HepG2 (cell line): Measurements from ENCODE around the gene PRR12. TPM values are rescaled to one million over a fixed set of nuclear protein-coding genes. Genes with fewer than 3 reads are reported as not detected.
A peak's percentile ranks its signal among the peaks of the same experiment; 100 is the strongest.

Source experiments
- ARNTL ChIP-seq: sonication (generic); formaldehyde crosslinking; IDR thresholded peaks from 2 replicates; pipeline ENCODE4 v1.4.0; 2020; ENCODE audit warnings: mild to moderate bottlenecking, missing genetic modification reagents
- ATM ChIP-seq: fragments of 450-650 bp; IDR thresholded peaks from 2 replicates; pipeline ENCODE4 v1.7.1; 2017; ENCODE audit warnings: mild to moderate bottlenecking, borderline replicate concordance
- CHD2 ChIP-seq: IDR thresholded peaks from 2 replicates; pipeline ENCODE4 v1.6.1; 2011; ENCODE audit warnings: low read depth, low read length, improper control_type of control experiment
- CHD4 ChIP-seq: fragments of 200-600 bp; sonication (generic); IDR thresholded peaks from 2 replicates; pipeline ENCODE4 v1.7.0; 2017; ENCODE audit warnings: mild to moderate bottlenecking, low read length, borderline replicate concordance
- MED1 ChIP-seq: sonication (generic); formaldehyde crosslinking; IDR thresholded peaks from 2 replicates; pipeline ENCODE4 v1.4.0; 2020; ENCODE audit warnings: missing genetic modification reagents
- POLR2AphosphoS5 ChIP-seq: IDR thresholded peaks from 2 replicates; pipeline ENCODE4 v1.6.1; 2012; ENCODE audit warnings: low read depth, low read length
- PPARG ChIP-seq: conservative IDR thresholded peaks from 2 replicates; pipeline ENCODE4 v1.6.1; 2016; ENCODE audit warnings: missing biosample characterization, missing genetic modification reagents
- RCOR2 ChIP-seq: IDR thresholded peaks from 2 replicates; pipeline ENCODE4 v1.6.1; 2016; ENCODE audit warnings: missing biosample characterization, missing genetic modification reagents
- REXO4 ChIP-seq: sonication (generic); formaldehyde crosslinking; IDR thresholded peaks from 2 replicates; pipeline ENCODE4 v1.8.0; 2022; ENCODE audit warnings: missing genetic modification reagents, mild to moderate bottlenecking, borderline replicate concordance
- RNF219 ChIP-seq: sonication (generic); formaldehyde crosslinking; IDR thresholded peaks from 2 replicates; pipeline ENCODE4 v1.5.0; 2020; ENCODE audit warnings: mild to moderate bottlenecking, missing genetic modification reagents
- RXRB ChIP-seq: IDR thresholded peaks from 2 replicates; pipeline ENCODE4 v1.6.1; 2016; ENCODE audit warnings: borderline replicate concordance, missing genetic modification reagents, missing compliant biosample characterization
- ZFP90 ChIP-seq: sonication (generic); formaldehyde crosslinking; IDR thresholded peaks from 2 replicates; pipeline ENCODE4 v1.8.0; 2022; ENCODE audit warnings: missing genetic modification reagents, mild to moderate bottlenecking, inconsistent platforms, borderline replicate concordance
- ZNF101 ChIP-seq: sonication (generic); formaldehyde crosslinking; IDR thresholded peaks from 2 replicates; pipeline ENCODE4 v1.4.0; 2020; ENCODE audit warnings: mild to moderate bottlenecking, low read depth, missing genetic modification reagents, borderline replicate concordance
- ZNF24 ChIP-seq: fragments of 450-650 bp; IDR thresholded peaks from 2 replicates; pipeline ENCODE4 v1.6.1; 2017; ENCODE audit warnings: antibody characterized with exemption, mild to moderate bottlenecking
- ZNF331 ChIP-seq: sonication (generic); formaldehyde crosslinking; IDR thresholded peaks from 2 replicates; pipeline ENCODE4 v1.4.0; 2020; ENCODE audit warnings: missing genetic modification reagents
- ZNF441 ChIP-seq: sonication (generic); formaldehyde crosslinking; IDR thresholded peaks from 2 replicates; pipeline ENCODE4 v1.7.0; 2021; ENCODE audit warnings: missing genetic modification reagents, borderline replicate concordance
- ZNF484 ChIP-seq: sonication (generic); formaldehyde crosslinking; IDR thresholded peaks from 2 replicates; pipeline ENCODE4 v1.5.1; 2020; ENCODE audit warnings: mild to moderate bottlenecking, low read depth, missing genetic modification reagents, borderline replicate concordance
- ZNF552 ChIP-seq: sonication (generic); formaldehyde crosslinking; IDR thresholded peaks from 2 replicates; pipeline ENCODE4 v1.9.0; 2022; ENCODE audit warnings: missing genetic modification reagents, mild to moderate bottlenecking, borderline replicate concordance
- ZNF580 ChIP-seq: IDR thresholded peaks from 2 replicates; pipeline ENCODE4 v1.6.1; 2016; ENCODE audit warnings: low read depth, borderline replicate concordance
- ZNF891 ChIP-seq: sonication (generic); formaldehyde crosslinking; IDR thresholded peaks from 2 replicates; pipeline ENCODE4 v1.5.0; 2020; ENCODE audit warnings: mild to moderate bottlenecking, missing genetic modification reagents
- ZSCAN25 ChIP-seq: sonication (generic); formaldehyde crosslinking; IDR thresholded peaks from 2 replicates; pipeline ENCODE4 v1.8.0; 2022; ENCODE audit warnings: mild to moderate bottlenecking, missing genetic modification reagents
- polyA plus RNA-seq, 8 experiments: library from polyadenylated mRNA; depleted of rRNA in 3 of 8; stranded (reverse) in 7 of 8; unstranded in 1 of 8; fragments of >200 nt; fragmentation: Illumina TruSeq in 4 of 8; extraction: Trizol in 4 of 8; gene quantifications; 2 replicates each; pipeline versions ENCODE4 v1.2.1 to v1.2.3, GENCODE V29; 2011 to 2016; ENCODE audit warnings: low read depth in 4 of 8, missing spikeins in 1 of 8, mixed read lengths in 1 of 8; ENCODE audit not compliant: insufficient read depth in 1 of 8
- total RNA-seq, 5 experiments: library from RNA; depleted of rRNA; stranded (reverse); fragments of >200 nt; fragmentation: Illumina TruSeq; extraction: Trizol; gene quantifications; 2 replicates each; pipeline ENCODE4 v1.2.3, GENCODE V29; 2016; ENCODE audit warnings: low read depth in 1 of 5
- TF ChIP-seq, protein P1 (sequence below), 2 experiments: sonication (generic) in 1 of 2; formaldehyde crosslinking in 1 of 2; IDR thresholded peaks; 2 replicates each; pipeline versions ENCODE4 v1.5.1 to v1.6.1; 2011 to 2020; ENCODE audit warnings: borderline replicate concordance in 1 of 2, low read depth in 1 of 2, low read length in 1 of 2, mild to moderate bottlenecking in 1 of 2, missing genetic modification reagents in 1 of 2, moderate library complexity in 1 of 2
- TF ChIP-seq, protein P2 (sequence below): sonication (generic); formaldehyde crosslinking; IDR thresholded peaks from 2 replicates; pipeline ENCODE4 v1.4.0; 2020; ENCODE audit warnings: missing genetic modification reagents

Gene PRR12
- total and polyA plus RNA-seq, 2 of the 13 experiments (the other 11 are each of a cell fraction or from before 2014, with no cell fraction given): 0.62 to 1.5 TPM

DNA sequence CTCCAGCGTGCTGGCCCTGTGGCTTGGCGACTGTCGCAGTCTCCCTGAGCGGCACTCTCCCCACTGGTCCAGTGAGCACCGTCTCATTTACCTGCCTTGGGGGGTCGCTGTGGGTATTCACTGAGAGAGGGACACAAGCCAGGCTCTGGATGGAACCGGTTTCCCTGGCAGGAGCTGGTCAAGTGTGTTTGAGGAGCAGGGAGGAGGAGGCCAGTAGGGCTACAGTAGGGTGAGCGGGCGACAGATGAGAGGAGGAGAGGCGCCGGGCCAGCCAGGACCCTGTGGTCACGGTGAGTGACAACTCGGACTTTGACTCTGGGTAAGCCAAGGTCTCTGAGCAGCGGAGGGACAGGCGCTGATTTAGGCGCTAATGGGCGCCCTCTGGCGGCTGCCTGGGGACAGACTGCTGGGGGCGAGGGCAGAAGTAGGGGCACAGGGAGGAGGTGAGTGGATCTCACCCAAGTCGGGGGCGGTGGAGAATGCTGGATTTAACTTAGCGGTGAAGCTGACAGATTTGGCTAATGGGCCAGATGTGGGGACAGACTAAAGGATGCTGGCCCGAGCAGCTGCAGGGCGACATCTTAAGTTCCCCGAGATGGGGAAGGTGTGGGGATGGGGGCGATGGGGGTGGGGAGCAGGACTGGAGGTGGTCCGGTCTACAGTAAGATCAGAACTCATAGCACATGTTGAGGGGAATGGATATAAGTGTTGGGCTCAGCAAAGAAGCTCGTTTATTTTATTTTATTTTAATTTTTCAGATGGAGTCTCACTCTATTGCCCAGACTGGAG is 81.3 kb downstream of the PRR12 start (continued):
- TF ChIP-seq ZNF552 (CRISPR knock-in tag): no peak
- TF ChIP-seq ATM: no peak
- TF ChIP-seq ZNF24: no peak
- TF ChIP-seq ZNF101 (CRISPR knock-in tag): no peak
- TF ChIP-seq ZNF484: no peak
- TF ChIP-seq POLR2AphosphoS5: peak; percentile 53; the same call in 1 of the 2 replicates
- TF ChIP-seq ZSCAN25 (CRISPR knock-in tag): peak; percentile 73; the same call in 1 of the 2 replicates
- peak; percentile 64 for TF ChIP-seq MED1 (CRISPR knock-in tag)
- TF ChIP-seq RNF219 (CRISPR knock-in tag): no peak
- TF ChIP-seq CHD4: no peak
- TF ChIP-seq REXO4 (CRISPR knock-in tag): no peak
- peak; percentile 58 for TF ChIP-seq RXRB (CRISPR knock-in tag)
- TF ChIP-seq, protein P1, sequence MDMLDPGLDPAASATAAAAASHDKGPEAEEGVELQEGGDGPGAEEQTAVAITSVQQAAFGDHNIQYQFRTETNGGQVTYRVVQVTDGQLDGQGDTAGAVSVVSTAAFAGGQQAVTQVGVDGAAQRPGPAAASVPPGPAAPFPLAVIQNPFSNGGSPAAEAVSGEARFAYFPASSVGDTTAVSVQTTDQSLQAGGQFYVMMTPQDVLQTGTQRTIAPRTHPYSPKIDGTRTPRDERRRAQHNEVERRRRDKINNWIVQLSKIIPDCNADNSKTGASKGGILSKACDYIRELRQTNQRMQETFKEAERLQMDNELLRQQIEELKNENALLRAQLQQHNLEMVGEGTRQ (IDR thresholded peaks at IDR 0.05; ENCODE audit: low read depth, low read length): no peak
- TF ChIP-seq, protein P1 (CRISPR knock-in tag; IDR thresholded peaks at IDR 0.05; ENCODE audit: borderline replicate concordance): no peak
- 0 out of 2 replicates have a peak, but pooled peaks have one; percentile 51 for TF ChIP-seq PPARG (CRISPR knock-in tag)
- TF ChIP-seq ZNF891 (CRISPR knock-in tag): no peak
- TF ChIP-seq ARNTL: 0 out of 2 replicates have a peak, but pooled peaks have one; percentile 53
- TF ChIP-seq ZNF331 (CRISPR knock-in tag): peak; percentile 77
- TF ChIP-seq, protein P2, sequence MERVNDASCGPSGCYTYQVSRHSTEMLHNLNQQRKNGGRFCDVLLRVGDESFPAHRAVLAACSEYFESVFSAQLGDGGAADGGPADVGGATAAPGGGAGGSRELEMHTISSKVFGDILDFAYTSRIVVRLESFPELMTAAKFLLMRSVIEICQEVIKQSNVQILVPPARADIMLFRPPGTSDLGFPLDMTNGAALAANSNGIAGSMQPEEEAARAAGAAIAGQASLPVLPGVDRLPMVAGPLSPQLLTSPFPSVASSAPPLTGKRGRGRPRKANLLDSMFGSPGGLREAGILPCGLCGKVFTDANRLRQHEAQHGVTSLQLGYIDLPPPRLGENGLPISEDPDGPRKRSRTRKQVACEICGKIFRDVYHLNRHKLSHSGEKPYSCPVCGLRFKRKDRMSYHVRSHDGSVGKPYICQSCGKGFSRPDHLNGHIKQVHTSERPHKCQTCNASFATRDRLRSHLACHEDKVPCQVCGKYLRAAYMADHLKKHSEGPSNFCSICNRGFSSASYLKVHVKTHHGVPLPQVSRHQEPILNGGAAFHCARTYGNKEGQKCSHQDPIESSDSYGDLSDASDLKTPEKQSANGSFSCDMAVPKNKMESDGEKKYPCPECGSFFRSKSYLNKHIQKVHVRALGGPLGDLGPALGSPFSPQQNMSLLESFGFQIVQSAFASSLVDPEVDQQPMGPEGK (CRISPR knock-in tag): peak; percentile 83
- TF ChIP-seq ZFP90 (CRISPR knock-in tag): peak; percentile 84; the same call in 1 of the 2 replicates
- peak; percentile 77; the same call in 1 of the 2 replicates for TF ChIP-seq ZNF580 (CRISPR knock-in tag)
- TF ChIP-seq CHD2: no peak
- no peak for TF ChIP-seq RCOR2 (CRISPR knock-in tag)
- TF ChIP-seq ZNF441 (CRISPR knock-in tag): peak; percentile 73
